Measurements from ENCODE around the gene SLC66A3.
A peak's percentile ranks its signal among the peaks of the same experiment; 100 is the strongest.

DNA sequence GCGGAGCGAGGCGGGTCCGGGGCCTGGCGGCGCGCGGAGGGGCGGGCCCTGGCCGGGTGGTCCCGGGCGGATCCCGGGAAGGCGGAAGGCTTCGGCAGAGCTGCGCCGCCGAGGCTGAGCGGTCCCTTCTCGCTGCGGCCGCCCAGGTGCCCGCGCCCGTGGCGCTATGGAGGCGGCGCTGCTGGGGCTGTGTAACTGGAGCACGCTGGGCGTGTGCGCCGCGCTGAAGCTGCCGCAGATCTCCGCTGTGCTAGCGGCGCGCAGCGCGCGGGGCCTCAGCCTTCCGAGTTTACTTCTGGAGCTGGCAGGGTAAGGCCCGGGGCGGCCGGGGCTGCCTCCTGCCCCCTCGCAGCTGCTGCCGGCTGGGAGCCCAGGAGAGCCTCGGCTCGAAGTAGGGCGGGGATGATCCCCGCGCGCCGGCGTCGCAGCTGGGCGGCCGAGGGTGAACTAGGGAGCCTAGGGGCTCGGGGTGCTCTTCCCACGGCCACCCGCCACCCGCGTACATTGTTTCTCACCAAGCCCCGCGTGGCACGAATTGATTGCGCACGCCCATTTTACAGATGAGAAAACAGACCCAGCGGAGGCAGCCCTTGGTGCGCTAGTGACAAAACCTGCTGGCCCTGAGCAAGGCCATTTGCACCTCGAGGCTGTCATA lies at the start of gene SLC66A3:
- TF ChIP-seq CTCF (IDR thresholded peaks at IDR 0.05 in 8 of 11, conservative IDR thresholded peaks at IDR 0.05 in 3 of 11) = peak in 2 of 11 experiments; percentile 10 to 39
- peak in 2 of 3 donors; percentile 57 to 92 for TF ChIP-seq POLR2A (IDR thresholded peaks at IDR 0.05)

Measured in spleen (tissue), 7 donors.